Activated CD4-positive, alpha-beta memory T cell treated with anti-CD3 and anti-CD28 coated beads for 36 hours (primary cell): ENCODE data around the gene ZNF565. TPM values are rescaled to one million over a fixed set of nuclear protein-coding genes. Genes with fewer than 3 reads are reported as not detected.
"Not testable (repeated sequence)": the region's sequence is repeated elsewhere in the genome, so short reads cannot be mapped to it uniquely, and the experiment has no call there.

ENCODE experiments used
- CTCF ChIA-PET: fragments of 350-600 bp; sonication (Branson Sonifier 250); formaldehyde crosslinking; loops from one replicate; lab custom pipeline; 2021; ENCODE audit warnings: antibody characterized with exemption, inconsistent platforms; lab: Charles Lee
- POLR2A ChIA-PET: fragments of 350-600 bp; sonication (Branson Sonifier 250); formaldehyde crosslinking; loops from one replicate; lab custom pipeline; 2021; ENCODE audit warnings: antibody characterized with exemption; lab: Charles Lee
- DNase-seq: peaks from one replicate; pipeline ENCODE4 v3.0.0-alpha.2; 2020
- H3K27ac Mint-ChIP-seq: one replicate; pipeline ENCODE4 v1.8.0; 2021; ENCODE audit warnings: mixed read lengths
- H3K27me3 Mint-ChIP-seq: one replicate; pipeline ENCODE4 v1.8.0; 2021; ENCODE audit warnings: mixed read lengths
- H3K36me3 Mint-ChIP-seq: one replicate; pipeline ENCODE4 v1.8.0; 2021; ENCODE audit warnings: mixed read lengths
- H3K4me1 Mint-ChIP-seq: one replicate; pipeline ENCODE4 v1.8.0; 2021; ENCODE audit warnings: low read depth, mixed read lengths
- H3K4me3 Mint-ChIP-seq: one replicate; pipeline ENCODE4 v1.8.0; 2021; ENCODE audit warnings: mild to moderate bottlenecking, mixed read lengths
- H3K9me3 Mint-ChIP-seq: one replicate; pipeline ENCODE4 v1.8.0; 2021; ENCODE audit warnings: mixed read lengths
- intact Hi-C: fragments of 100-400 bp; cut with micrococcal nuclease; formaldehyde crosslinking; loops from one replicate; pipeline ENCODE4 v1.15.1; 2023
- total RNA-seq, 2 experiments: library from RNA; stranded (reverse); gene quantifications; one replicate each; pipeline ENCODE4 v1.2.3, GENCODE V29; 2021

ZNF565 gene
- total RNA-seq, 2 experiments from 2014 or later: 2.2 to 2.3 TPM

DNA sequence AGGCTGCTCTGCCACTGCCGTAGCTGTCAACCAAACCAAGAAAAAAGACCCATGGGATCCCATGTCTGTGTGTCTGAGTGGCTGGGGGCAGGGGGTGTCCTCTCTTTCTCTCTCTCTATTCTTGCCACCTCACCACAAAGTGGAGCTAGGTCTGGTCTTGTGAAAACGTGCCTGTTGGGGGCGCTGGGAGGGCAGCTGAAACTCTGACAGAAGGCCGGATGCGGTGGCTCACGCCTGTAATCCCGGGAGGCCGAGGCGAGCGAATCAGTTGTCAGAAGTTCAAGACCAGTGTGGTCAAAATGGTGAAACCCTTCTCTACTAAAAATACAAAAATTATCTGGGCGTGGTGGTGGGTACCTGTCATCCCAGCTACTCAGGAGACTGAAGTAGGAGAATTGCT, 29.6 kb upstream of the ZNF565 start:
- DNase-seq: no peak
- H3K27me3 Mint-ChIP-seq: peaks cover 4% of the 10 kb centered on the region
- H3K36me3 Mint-ChIP-seq: peaks cover 28% of the 10 kb centered on the region
- ChIA-PET POLR2A (no interaction called here), CTCF (no interaction called here)
- H3K9me3 Mint-ChIP-seq: peaks cover 66% of the 10 kb centered on the region
- H3K4me3 Mint-ChIP-seq: no peak overlapping the region
- intact Hi-C loops: no loop called here
- no peak overlapping the region for H3K27ac Mint-ChIP-seq
- no peaks in the 10 kb centered on the region for H3K4me1 Mint-ChIP-seq

DNA sequence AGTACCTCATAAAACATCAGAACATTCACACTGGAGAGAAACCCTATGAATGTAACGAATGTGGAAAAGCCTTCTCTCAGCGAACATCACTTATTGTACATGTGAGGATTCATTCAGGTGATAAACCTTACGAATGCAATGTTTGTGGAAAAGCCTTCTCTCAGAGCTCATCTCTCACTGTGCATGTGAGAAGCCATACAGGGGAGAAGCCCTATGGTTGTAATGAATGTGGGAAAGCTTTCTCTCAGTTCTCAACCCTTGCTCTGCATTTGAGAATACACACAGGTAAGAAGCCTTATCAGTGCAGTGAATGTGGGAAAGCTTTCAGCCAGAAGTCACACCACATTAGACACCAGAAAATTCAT, 22.5 kb upstream of the ZNF565 start:
- Mint-ChIP-seq H3K27ac (no peak overlapping the region), H3K27me3 (no peaks in the 10 kb centered on the region), H3K9me3 (peaks cover 88% of the 10 kb centered on the region), H3K4me1 (no peaks in the 10 kb centered on the region), H3K4me3 (no peak overlapping the region), H3K36me3 (peaks cover 78% of the 10 kb centered on the region)
- POLR2A ChIA-PET: no interaction called here
- CTCF ChIA-PET: no interaction called here
- DNase-seq: no peak
- intact Hi-C loops: no loop called here

DNA sequence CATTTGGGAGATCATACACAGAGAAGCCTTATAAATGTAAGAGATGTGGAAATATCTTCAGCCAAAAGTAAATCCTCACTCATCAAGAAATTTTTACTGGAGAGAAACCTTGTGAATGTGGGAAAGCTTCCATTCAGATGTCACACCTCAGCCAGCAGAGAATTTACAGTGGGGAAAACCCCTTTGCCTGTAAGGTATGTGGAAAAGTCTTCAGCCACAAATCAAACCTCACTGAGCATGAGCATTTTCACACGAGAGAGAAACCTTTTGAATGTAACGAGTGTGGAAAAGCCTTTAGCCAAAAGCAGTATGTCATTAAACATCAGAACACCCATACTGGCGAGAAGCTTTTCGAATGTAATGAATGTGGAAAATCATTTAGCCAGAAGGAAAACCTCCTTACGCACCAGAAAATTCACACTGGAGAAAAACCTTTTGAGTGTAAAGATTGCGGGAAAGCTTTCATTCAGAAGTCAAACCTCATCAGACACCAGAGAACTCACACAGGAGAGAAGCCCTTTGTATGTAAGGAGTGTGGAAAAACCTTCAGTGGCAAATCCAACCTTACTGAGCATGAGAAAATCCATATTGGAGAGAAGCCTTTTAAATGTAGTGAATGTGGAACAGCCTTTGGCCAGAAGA, 22.0 kb upstream of the ZNF565 start:
- Mint-ChIP-seq H3K9me3 (peaks cover 85% of the 10 kb centered on the region), H3K4me1 (no peaks in the 10 kb centered on the region), H3K36me3 (peaks cover 83% of the 10 kb centered on the region), H3K4me3 (no peak overlapping the region), H3K27ac (no peak overlapping the region), H3K27me3 (no peaks in the 10 kb centered on the region)
- no peak for DNase-seq
- intact Hi-C loops: no loop called here
- POLR2A ChIA-PET: no interaction called here
- CTCF ChIA-PET: no interaction called here

DNA sequence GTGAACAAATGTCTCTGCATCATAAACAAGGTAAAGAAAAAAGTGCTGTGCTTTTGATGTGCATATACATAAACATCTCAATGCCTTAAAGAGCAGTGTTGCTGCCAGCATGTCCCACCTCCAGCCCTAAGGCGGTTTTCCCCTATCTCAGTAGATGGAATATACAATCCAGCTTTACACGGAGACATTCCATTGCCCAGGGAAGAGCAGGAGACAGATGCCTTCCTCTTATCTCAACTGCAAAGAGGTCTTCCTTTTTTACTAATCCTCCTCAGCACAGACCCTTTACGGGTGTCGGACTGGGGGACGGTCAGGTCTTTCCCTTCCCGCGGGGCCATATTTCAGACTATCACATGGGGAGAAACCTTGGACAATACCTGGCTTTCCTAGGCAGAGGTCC, 19.2 kb upstream of the ZNF565 start:
- H3K27ac Mint-ChIP-seq, H3K4me3 Mint-ChIP-seq, intact Hi-C loops, POLR2A ChIA-PET, DNase-seq, H3K27me3 Mint-ChIP-seq, CTCF ChIA-PET, H3K4me1 Mint-ChIP-seq: not testable (repeated sequence)
- H3K36me3 Mint-ChIP-seq: peaks cover 94% of the 10 kb centered on the region
- H3K9me3 Mint-ChIP-seq: peaks cover 83% of the 10 kb centered on the region

DNA sequence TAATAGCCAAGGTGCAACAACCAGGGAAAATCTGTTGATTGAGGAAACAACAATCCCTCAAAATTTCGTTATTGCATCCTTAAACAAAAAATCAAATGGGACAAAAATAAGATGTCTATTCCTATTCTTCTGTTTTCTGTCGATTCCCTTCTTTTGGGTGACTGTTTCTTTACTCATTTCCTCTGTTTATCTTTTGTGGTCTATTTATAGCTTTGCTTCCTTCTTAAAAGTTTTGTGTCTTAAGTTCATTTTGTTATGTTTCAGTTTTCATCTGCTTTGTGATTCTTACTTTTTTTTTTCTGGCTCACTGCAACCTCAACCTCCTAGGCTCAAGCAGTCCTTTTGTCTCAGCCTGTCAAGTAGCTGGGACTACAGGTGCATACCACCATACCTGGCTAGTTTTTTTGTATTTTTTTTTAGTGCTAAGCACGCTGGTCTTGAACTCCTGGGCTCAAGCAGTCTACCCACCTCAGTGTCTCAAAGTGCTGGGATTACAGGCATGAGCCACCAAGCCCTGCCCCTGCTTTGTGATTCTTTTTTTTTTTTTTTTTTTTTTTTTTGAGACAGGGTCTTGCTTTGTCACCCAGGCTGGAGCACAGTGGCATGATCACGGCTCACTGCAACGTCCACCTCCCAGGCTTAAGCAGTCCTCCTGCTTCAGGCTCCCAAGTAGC, 10.9 kb upstream of the ZNF565 start:
- DNase-seq: no peak
- intact Hi-C loops: no loop called here
- Mint-ChIP-seq H3K36me3 (peaks cover 79% of the 10 kb centered on the region), H3K9me3 (peaks cover 30% of the 10 kb centered on the region), H3K4me1 (peaks cover 23% of the 10 kb centered on the region), H3K27ac (peak overlapping the region; percentile 52), H3K27me3 (no peaks in the 10 kb centered on the region), H3K4me3 (no peak overlapping the region)
- ChIA-PET CTCF (interaction anchor here (0.6 kb wide), 1 partner anchor 1100 kb away, joined by 3 read pairs; no protein-coding TSS in a partner anchor), POLR2A (no interaction called here)

DNA sequence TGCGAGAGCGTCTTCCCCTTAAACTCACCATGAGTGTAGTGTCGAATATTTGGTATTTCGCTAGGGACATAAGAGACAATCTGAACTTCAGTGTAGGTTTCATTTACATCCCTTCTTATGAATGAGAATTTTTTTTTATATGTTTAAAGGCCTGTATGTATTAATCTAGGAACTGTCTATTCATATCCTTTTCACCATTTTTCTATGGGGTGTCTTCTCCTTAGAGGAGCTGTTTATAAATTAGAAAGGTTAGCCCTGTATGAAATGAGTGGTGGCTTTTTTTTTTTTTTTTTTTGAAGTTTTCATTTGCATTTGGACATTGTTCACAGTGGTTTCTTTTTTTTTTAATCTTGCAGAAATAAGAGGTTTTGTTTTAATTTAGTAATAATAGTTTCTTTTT, 8.0 kb upstream of the ZNF565 start:
- H3K9me3 Mint-ChIP-seq: peaks cover 12% of the 10 kb centered on the region
- intact Hi-C loops: no loop called here
- peaks cover 36% of the 10 kb centered on the region for H3K4me1 Mint-ChIP-seq
- H3K27me3 Mint-ChIP-seq: no peaks in the 10 kb centered on the region
- POLR2A ChIA-PET: no interaction called here
- peaks cover 67% of the 10 kb centered on the region for H3K36me3 Mint-ChIP-seq
- H3K27ac Mint-ChIP-seq: no peak overlapping the region
- DNase-seq: no peak
- no peak overlapping the region for H3K4me3 Mint-ChIP-seq
- CTCF ChIA-PET: no interaction called here

DNA sequence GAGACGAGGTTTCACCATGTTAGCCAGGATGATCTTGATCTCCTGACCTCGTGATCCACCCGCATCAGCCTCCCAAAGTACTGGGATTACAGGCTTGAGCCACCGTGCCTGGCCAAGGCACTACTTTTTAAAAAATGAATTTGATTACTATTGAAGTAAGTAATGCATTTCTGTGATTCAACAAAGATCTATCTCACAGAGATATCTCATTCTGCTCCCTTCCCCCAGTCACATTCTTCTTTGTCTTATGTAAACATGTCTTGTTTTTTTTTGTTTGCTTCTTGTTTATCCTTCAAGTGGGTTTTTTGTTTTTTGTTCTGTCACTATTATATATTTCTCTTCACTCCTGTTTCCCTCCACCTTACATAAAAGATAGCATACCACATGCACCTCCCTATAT, 7.0 kb upstream of the ZNF565 start:
- H3K27me3 Mint-ChIP-seq: no peaks in the 10 kb centered on the region
- ChIA-PET CTCF (no interaction called here), POLR2A (no interaction called here)
- no peak overlapping the region for H3K4me3 Mint-ChIP-seq
- no peak overlapping the region for H3K27ac Mint-ChIP-seq
- H3K9me3 Mint-ChIP-seq: peaks cover 11% of the 10 kb centered on the region
- no peak for DNase-seq
- intact Hi-C loops: no loop called here
- H3K36me3 Mint-ChIP-seq: peaks cover 64% of the 10 kb centered on the region
- H3K4me1 Mint-ChIP-seq: peaks cover 42% of the 10 kb centered on the region

DNA sequence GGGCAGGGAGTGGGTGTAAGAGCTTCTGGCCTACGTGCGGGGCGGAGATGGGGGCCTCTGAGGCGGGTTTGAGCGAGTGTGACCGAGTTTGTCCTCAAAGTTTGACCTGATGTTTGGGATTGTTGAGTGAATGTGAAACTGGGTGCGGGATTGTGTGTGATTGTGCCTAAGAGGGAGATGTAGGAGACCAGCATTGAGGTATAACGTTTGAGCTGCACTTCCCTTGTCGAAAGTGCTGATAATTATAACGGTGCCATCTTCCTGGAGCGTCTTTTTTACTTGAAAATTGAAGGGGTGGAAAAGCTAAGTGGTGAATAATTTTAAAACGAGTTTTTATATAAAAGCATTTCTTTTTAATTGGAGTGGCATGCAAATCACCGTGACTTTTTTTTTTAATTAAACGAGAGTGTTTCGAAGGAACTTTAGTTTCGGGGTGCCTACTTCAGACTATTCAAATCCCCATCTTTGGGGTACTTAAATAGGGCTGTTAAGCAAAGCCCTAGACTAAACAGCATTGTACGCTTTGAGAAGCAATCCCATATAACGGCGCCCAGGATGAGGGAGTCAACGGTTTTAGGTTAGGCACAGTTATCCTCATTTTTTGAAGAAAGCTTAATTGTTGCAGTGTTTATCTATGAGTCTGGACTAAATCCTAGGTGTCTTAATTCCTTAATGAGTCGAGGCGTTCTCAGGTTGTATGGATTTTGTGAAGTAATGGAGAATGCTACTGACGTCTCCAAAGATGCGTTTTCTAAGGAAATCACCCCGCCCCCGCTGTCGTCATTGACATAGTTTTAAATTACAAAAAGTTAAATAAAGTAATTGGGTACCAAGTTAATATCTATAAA, 1.0 kb upstream of the ZNF565 start:
- intact Hi-C loops: loop anchor here (1.0 to 10.0 kb wide), 10 partner anchors 159 to 1379 kb away; partner anchors contain the start of genes IGFLR1, KMT2B, LIN37 and PSENEN
- CTCF ChIA-PET: interaction anchor here (0.6 to 1.6 kb wide), 7 partner anchors 8 to 390 kb away, joined by 3 to 18 read pairs (median 3); partner anchors contain the start of gene ZNF382
- Mint-ChIP-seq H3K27ac (no peak overlapping the region), H3K9me3 (no peaks in the 10 kb centered on the region), H3K4me1 (peaks cover 26% of the 10 kb centered on the region), H3K27me3 (no peaks in the 10 kb centered on the region), H3K36me3 (peaks cover 17% of the 10 kb centered on the region), H3K4me3 (no peak overlapping the region)
- peak; percentile 54 for DNase-seq
- POLR2A ChIA-PET: interaction anchor here (0.6 to 1.9 kb wide), 13 partner anchors 8 to 1379 kb away, joined by 3 to 15 read pairs (median 5); partner anchors contain the start of genes POLR2I, TBCB, THAP8 and ZFP14

DNA sequence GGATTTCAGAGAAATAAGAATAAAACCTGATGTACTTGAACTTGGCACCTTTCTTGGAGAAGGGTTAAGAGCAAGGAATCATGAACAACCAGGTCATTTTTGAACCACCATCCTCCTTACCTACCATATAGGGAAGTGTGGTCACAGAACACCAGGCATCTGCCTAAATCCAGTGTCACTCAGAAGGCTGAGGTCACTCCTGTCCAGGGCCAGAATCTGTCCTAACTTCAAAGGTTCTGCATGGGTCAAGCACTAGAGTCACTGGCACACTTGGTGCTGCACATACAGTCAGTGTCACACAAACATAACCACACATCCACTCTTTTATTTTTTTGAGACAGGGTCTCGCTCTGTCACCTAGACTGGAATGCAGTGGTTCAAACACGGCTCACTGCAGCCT, 1.6 kb downstream of the ZNF565 start:
- Mint-ChIP-seq H3K27me3 (no peaks in the 10 kb centered on the region), H3K9me3 (no peaks in the 10 kb centered on the region), H3K27ac (peak overlapping the region; percentile 36), H3K4me1 (peaks cover 13% of the 10 kb centered on the region), H3K36me3 (peaks cover 4% of the 10 kb centered on the region), H3K4me3 (no peak overlapping the region)
- CTCF ChIA-PET: no interaction called here
- POLR2A ChIA-PET: no interaction called here
- intact Hi-C loops: loop anchor here (10.0 kb wide), 6 partner anchors 162 to 1382 kb away; partner anchors contain the start of genes IGFLR1, KMT2B, LIN37 and PSENEN
- no peak for DNase-seq

DNA sequence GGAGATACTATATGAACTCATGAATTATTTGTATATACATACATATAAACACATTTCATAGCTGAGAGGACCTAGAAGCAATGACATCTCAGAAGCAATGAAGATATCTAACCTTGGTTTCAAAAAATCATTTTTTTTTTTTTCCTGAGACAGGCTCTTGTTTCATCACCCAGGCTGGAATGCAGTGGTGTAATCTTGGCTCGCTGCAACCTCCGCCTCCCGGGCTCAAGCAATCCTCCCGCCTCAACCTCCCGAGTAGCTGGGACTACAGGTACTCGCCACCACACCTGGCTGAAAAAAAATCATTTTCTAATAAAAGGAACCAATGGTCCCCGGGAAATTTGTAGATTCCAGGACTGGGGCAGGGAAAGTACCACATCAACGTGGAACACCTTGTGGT, 4.0 kb downstream of the ZNF565 start:
- CTCF ChIA-PET: no interaction called here
- Mint-ChIP-seq H3K27ac (no peak overlapping the region), H3K36me3 (no peaks in the 10 kb centered on the region), H3K4me1 (peaks cover 4% of the 10 kb centered on the region), H3K4me3 (no peak overlapping the region), H3K27me3 (no peaks in the 10 kb centered on the region), H3K9me3 (no peaks in the 10 kb centered on the region)
- POLR2A ChIA-PET: no interaction called here
- intact Hi-C loops: loop anchor here (10.0 kb wide), 6 partner anchors 164 to 1384 kb away; partner anchors contain the start of genes IGFLR1, KMT2B, LIN37 and PSENEN
- DNase-seq: no peak

DNA sequence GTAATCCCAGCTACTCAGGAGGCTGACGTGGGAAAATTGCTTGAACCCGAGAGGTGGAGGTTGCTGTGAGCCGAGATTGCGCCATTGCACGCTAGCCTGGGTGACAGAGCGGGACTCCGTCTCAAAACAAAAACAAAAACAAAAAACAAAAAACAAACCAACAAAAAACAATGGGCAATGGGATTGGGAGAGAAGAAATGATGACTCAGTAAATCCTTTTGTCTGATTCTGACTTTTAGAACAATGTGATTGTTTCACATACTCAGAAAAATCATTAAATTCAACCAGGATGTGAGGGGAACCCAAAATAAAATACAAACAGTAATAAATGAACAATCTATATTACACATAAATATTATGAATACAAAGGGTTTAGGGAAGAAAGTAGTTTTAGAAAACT, 5.1 kb downstream of the ZNF565 start:
- H3K9me3 Mint-ChIP-seq: no peaks in the 10 kb centered on the region
- H3K27ac Mint-ChIP-seq: no peak overlapping the region
- H3K4me3 Mint-ChIP-seq: no peak overlapping the region
- POLR2A ChIA-PET: no interaction called here
- no peaks in the 10 kb centered on the region for H3K27me3 Mint-ChIP-seq
- DNase-seq: no peak
- CTCF ChIA-PET: no interaction called here
- intact Hi-C loops: no loop called here
- no peaks in the 10 kb centered on the region for H3K36me3 Mint-ChIP-seq
- peaks cover 4% of the 10 kb centered on the region for H3K4me1 Mint-ChIP-seq
